Epidermal melanocyte (primary cell): Measurements from ENCODE around the gene RAPGEF6.
"Not testable (repeated sequence)": the region's sequence is repeated elsewhere in the genome, so short reads cannot be mapped to it uniquely, and the experiment has no call there.

ENCODE experiments used
- DNase-seq: peaks from one replicate; pipeline ENCODE4 v3.0.0; 2011; ENCODE audit warnings: low spot score; ENCODE audit not compliant: insufficient read length

RAPGEF6 gene

GRCh38 chr5:131644370-131644769 is 9.3 kb upstream of the RAPGEF6 start:
- DNase-seq: no peak

- no peak for DNase-seq
Measured at GRCh38 chr5:131641494-131641893, 6.5 kb upstream of the RAPGEF6 start.

GRCh38 chr5:131640043-131640856 is 5.2 kb upstream of the RAPGEF6 start:
- no peak for DNase-seq

- DNase-seq: no peak
Measured at GRCh38 chr5:131639148-131639547, 4.1 kb upstream of the RAPGEF6 start.

- DNase-seq: no peak
Measured at GRCh38 chr5:131637694-131638093, 2.7 kb upstream of the RAPGEF6 start.

- no peak for DNase-seq
Measured at GRCh38 chr5:131635684-131636572, 899 bp upstream of the RAPGEF6 start.

GRCh38 chr5:131634666-131634995 is 398 bp downstream of the RAPGEF6 start:
- DNase-seq: no peak

- no peak for DNase-seq
Measured at GRCh38 chr5:131634238-131634637, 791 bp downstream of the RAPGEF6 start.

- DNase-seq: no peak
Measured at GRCh38 chr5:131633830-131634229, 1.2 kb downstream of the RAPGEF6 start.

- DNase-seq: no peak
Measured at GRCh38 chr5:131630963-131631350, 4.1 kb downstream of the RAPGEF6 start.

- no peak for DNase-seq
Measured at GRCh38 chr5:131630208-131630962, 4.6 kb downstream of the RAPGEF6 start.

GRCh38 chr5:131628990-131629389 is 6.0 kb downstream of the RAPGEF6 start:
- no peak for DNase-seq

GRCh38 chr5:131627207-131627865 is 7.7 kb downstream of the RAPGEF6 start:
- DNase-seq: no peak

- peak; percentile 46 for DNase-seq
Measured at GRCh38 chr5:131622633-131623032, 12.4 kb downstream of the RAPGEF6 start.

- DNase-seq: not testable (repeated sequence)
Measured at GRCh38 chr5:131621164-131621563, 13.9 kb downstream of the RAPGEF6 start.

GRCh38 chr5:131619102-131619501 is 15.9 kb downstream of the RAPGEF6 start:
- DNase-seq: no peak

- no peak for DNase-seq
Measured at GRCh38 chr5:131617140-131617822, 17.7 kb downstream of the RAPGEF6 start.

GRCh38 chr5:131615957-131616356 is 19.1 kb downstream of the RAPGEF6 start:
- no peak for DNase-seq

GRCh38 chr5:131613423-131613822 is 21.6 kb downstream of the RAPGEF6 start:
- no peak for DNase-seq

- no peak for DNase-seq
Measured at GRCh38 chr5:131611064-131611381, 24.0 kb downstream of the RAPGEF6 start.
